ENCODE measurements around the gene IQCB1. TPM values are rescaled to one million over a fixed set of nuclear protein-coding genes. Genes with fewer than 3 reads are reported as not detected.
"Not testable (repeated sequence)": the region's sequence is repeated elsewhere in the genome, so short reads cannot be mapped to it uniquely, and the experiment has no call there.

Gene IQCB1
- total RNA-seq, 1 donor: 15.9 TPM

DNA sequence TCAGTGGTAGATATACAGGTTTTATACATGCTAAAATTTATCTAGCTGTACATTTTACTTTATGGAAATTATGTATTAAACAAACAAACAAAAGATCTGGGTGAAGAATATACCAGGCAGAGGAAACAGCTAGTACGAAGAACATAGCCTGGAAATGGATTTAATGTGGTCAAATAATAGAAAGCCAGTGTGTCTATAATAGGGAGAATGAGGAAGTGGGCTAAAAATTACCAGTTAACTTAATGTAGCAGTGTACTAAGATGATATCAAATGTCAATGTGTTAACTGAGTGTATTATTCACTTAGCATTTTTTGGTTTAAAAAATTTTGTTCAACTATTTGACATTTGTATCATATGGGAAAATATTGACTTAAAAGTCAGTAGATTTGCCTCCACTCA lies 36.6 kb upstream of the IQCB1 start:
- no peaks in the 10 kb centered on the region for H3K4me1 ChIP-seq (ENCODE audit: insufficient read depth, low read length)
- no peaks in the 10 kb centered on the region for H3K79me2 ChIP-seq (ENCODE audit: insufficient read depth, low read length)
- no peaks in the 10 kb centered on the region for H3K36me3 ChIP-seq (ENCODE audit: insufficient read depth, low read length)
- no peaks in the 10 kb centered on the region for H3K9me3 ChIP-seq (ENCODE audit: low read depth, low read length)
- H2AFZ ChIP-seq (ENCODE audit: low read length): no peak overlapping the region
- no peaks in the 10 kb centered on the region for H3K27me3 ChIP-seq (ENCODE audit: insufficient read depth, low read length)
- no peak for DNase-seq (ENCODE audit: insufficient read length, low spot score, missing footprints)
- TF ChIP-seq, protein P1, sequence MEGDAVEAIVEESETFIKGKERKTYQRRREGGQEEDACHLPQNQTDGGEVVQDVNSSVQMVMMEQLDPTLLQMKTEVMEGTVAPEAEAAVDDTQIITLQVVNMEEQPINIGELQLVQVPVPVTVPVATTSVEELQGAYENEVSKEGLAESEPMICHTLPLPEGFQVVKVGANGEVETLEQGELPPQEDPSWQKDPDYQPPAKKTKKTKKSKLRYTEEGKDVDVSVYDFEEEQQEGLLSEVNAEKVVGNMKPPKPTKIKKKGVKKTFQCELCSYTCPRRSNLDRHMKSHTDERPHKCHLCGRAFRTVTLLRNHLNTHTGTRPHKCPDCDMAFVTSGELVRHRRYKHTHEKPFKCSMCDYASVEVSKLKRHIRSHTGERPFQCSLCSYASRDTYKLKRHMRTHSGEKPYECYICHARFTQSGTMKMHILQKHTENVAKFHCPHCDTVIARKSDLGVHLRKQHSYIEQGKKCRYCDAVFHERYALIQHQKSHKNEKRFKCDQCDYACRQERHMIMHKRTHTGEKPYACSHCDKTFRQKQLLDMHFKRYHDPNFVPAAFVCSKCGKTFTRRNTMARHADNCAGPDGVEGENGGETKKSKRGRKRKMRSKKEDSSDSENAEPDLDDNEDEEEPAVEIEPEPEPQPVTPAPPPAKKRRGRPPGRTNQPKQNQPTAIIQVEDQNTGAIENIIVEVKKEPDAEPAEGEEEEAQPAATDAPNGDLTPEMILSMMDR (IDR thresholded peaks at IDR 0.05; ENCODE audit: extremely low read depth, low read depth, low read length): no peak
- H3K4me3 ChIP-seq (ENCODE audit: insufficient read depth, low read length): no peak overlapping the region
- no peak overlapping the region for H3K4me2 ChIP-seq (ENCODE audit: insufficient read depth, low read length)
- H4K20me1 ChIP-seq (ENCODE audit: insufficient read depth, low read length): no peaks in the 10 kb centered on the region
- no peak overlapping the region for H3K27ac ChIP-seq (ENCODE audit: low read depth, low read length)

DNA sequence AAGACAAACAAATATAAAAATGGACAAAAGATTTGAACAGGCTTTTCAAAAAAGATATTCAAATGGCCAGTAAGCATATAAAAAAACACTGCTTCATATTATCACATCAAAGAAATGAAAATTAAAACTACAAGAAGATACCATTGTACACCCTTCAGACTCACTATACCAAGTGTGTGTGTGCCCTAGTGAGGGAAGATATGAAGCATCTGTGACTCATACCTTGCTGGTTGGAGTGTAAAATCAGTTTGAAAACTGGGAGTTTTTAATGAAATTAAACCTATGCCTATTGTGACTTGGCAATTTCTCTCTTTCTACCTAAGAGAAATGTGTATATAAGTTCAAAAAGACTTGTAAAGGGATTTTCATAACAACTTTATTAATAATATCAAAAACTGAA lies 35.9 kb upstream of the IQCB1 start:
- Histone ChIP-seq H3K79me2 (ENCODE audit: insufficient read depth, low read length) (no peaks in the 10 kb centered on the region), H2AFZ (ENCODE audit: low read length) (no peak overlapping the region), H3K9me3 (ENCODE audit: low read depth, low read length) (no peaks in the 10 kb centered on the region), H3K27me3 (ENCODE audit: insufficient read depth, low read length) (no peaks in the 10 kb centered on the region), H3K4me2 (ENCODE audit: insufficient read depth, low read length) (no peak overlapping the region), H3K4me3 (ENCODE audit: insufficient read depth, low read length) (no peak overlapping the region), H3K27ac (ENCODE audit: low read depth, low read length) (no peak overlapping the region), H3K36me3 (ENCODE audit: insufficient read depth, low read length) (no peaks in the 10 kb centered on the region), H4K20me1 (ENCODE audit: insufficient read depth, low read length) (no peaks in the 10 kb centered on the region), H3K4me1 (ENCODE audit: insufficient read depth, low read length) (no peaks in the 10 kb centered on the region)
- TF ChIP-seq, protein P1 (IDR thresholded peaks at IDR 0.05; ENCODE audit: extremely low read depth, low read depth, low read length): no peak
- no peak for DNase-seq (ENCODE audit: insufficient read length, low spot score, missing footprints)

DNA sequence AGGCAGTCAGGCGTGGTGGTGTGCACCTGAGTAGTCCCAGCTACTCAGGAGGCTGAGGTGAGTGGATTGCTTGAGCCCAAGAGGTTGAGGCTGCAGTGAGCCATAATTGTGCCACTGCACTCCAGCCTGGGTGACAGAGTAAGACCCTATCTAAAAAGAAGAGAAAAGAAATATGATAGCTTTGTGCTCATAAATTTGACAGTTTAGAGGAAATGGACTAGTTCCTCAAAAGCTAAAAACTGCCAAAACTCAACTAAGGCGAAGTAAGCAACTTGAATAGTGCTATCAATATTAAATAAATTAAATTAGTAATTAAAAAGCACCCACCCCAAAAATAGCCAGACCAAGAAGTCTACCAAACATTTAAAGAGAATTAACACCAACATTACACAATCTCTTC lies 34.9 kb upstream of the IQCB1 start:
- no peak overlapping the region for H3K4me2 ChIP-seq (ENCODE audit: insufficient read depth, low read length)
- H3K27ac ChIP-seq (ENCODE audit: low read depth, low read length): no peak overlapping the region
- TF ChIP-seq, protein P1 (IDR thresholded peaks at IDR 0.05; ENCODE audit: extremely low read depth, low read depth, low read length): no peak
- no peaks in the 10 kb centered on the region for H3K9me3 ChIP-seq (ENCODE audit: low read depth, low read length)
- H3K4me3 ChIP-seq (ENCODE audit: insufficient read depth, low read length): no peak overlapping the region
- H3K36me3 ChIP-seq (ENCODE audit: insufficient read depth, low read length): no peaks in the 10 kb centered on the region
- H3K4me1 ChIP-seq (ENCODE audit: insufficient read depth, low read length): no peaks in the 10 kb centered on the region
- H3K27me3 ChIP-seq (ENCODE audit: insufficient read depth, low read length): no peaks in the 10 kb centered on the region
- H4K20me1 ChIP-seq (ENCODE audit: insufficient read depth, low read length): no peaks in the 10 kb centered on the region
- no peak overlapping the region for H2AFZ ChIP-seq (ENCODE audit: low read length)
- no peak for DNase-seq (ENCODE audit: insufficient read length, low spot score, missing footprints)
- no peaks in the 10 kb centered on the region for H3K79me2 ChIP-seq (ENCODE audit: insufficient read depth, low read length)

DNA sequence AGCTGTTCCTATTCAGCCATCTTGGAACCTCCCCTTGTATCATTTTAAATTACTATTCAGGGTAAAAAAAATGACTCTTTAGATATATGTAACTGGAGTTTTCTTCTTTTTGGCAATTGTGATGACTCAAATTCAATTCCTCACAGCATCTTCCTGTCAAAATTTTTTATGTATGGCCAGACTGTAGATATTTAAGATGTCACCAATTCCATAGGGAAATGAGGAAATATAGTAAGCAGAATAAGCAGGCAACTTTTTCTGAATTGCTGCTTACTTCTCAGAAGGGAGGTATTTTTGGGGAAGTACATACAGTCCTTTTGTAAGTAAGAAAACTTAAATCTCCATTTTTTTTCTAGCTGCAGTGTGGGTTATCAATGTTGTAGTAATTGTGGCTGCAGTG lies 28.9 kb upstream of the IQCB1 start:
- no peak overlapping the region for H3K4me2 ChIP-seq (ENCODE audit: insufficient read depth, low read length)
- H3K4me3 ChIP-seq (ENCODE audit: insufficient read depth, low read length): no peak overlapping the region
- DNase-seq (ENCODE audit: insufficient read length, low spot score, missing footprints): no peak
- no peaks in the 10 kb centered on the region for H3K4me1 ChIP-seq (ENCODE audit: insufficient read depth, low read length)
- no peaks in the 10 kb centered on the region for H3K27me3 ChIP-seq (ENCODE audit: insufficient read depth, low read length)
- no peaks in the 10 kb centered on the region for H3K9me3 ChIP-seq (ENCODE audit: low read depth, low read length)
- TF ChIP-seq, protein P1 (IDR thresholded peaks at IDR 0.05; ENCODE audit: extremely low read depth, low read depth, low read length): no peak
- no peak overlapping the region for H2AFZ ChIP-seq (ENCODE audit: low read length)
- H4K20me1 ChIP-seq (ENCODE audit: insufficient read depth, low read length): no peaks in the 10 kb centered on the region
- no peaks in the 10 kb centered on the region for H3K79me2 ChIP-seq (ENCODE audit: insufficient read depth, low read length)
- no peak overlapping the region for H3K27ac ChIP-seq (ENCODE audit: low read depth, low read length)
- no peaks in the 10 kb centered on the region for H3K36me3 ChIP-seq (ENCODE audit: insufficient read depth, low read length)

DNA sequence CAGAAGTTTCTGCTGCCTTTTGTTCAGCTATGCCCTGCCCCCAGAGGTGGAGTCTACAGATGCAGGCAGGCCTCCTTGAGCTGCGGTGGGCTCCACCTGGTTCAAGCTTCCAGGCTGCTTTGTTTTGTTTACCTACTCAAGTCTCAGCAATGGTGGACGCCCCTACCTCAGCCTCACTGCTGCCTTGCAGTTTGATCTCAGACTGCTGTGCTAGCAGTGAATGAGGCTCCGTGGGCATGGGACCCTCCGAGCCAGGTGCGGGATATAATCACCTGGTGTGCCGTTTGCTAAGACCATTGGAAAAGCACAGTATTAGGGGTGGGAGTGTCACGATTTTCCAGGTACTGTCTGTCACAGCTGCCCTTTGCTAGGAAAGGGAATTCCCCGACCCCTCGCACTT lies 28.4 kb upstream of the IQCB1 start:
- H3K4me2 ChIP-seq (ENCODE audit: insufficient read depth, low read length); DNase-seq (ENCODE audit: insufficient read length, low spot score, missing footprints); H3K36me3 ChIP-seq (ENCODE audit: insufficient read depth, low read length); H3K79me2 ChIP-seq (ENCODE audit: insufficient read depth, low read length); H3K27ac ChIP-seq (ENCODE audit: low read depth, low read length); H4K20me1 ChIP-seq (ENCODE audit: insufficient read depth, low read length); H3K4me1 ChIP-seq (ENCODE audit: insufficient read depth, low read length); H3K9me3 ChIP-seq (ENCODE audit: low read depth, low read length); H2AFZ ChIP-seq (ENCODE audit: low read length); H3K27me3 ChIP-seq (ENCODE audit: insufficient read depth, low read length); H3K4me3 ChIP-seq (ENCODE audit: insufficient read depth, low read length): not testable (repeated sequence)

DNA sequence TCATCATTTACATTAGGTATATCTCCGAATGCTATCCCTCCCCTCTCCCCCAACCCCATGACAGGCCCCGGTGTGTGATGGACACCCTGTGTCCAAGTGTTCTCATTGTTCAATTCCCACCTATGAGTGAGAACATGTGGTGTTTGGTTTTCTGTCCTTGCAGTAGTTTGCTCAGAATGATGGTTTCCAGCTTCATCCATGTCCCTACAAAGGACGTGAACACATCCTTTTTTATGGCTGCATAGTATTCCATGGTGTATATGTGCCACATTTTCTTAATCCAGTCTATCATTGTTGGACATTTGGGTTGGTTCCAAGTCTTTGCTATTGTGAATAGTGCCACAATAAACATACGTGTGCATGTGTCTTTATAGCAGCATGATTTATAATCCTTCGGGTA lies 22.9 kb upstream of the IQCB1 start:
- not testable (repeated sequence) for H3K27me3 ChIP-seq (ENCODE audit: insufficient read depth, low read length); H2AFZ ChIP-seq (ENCODE audit: low read length); H3K4me3 ChIP-seq (ENCODE audit: insufficient read depth, low read length); H3K79me2 ChIP-seq (ENCODE audit: insufficient read depth, low read length); H3K4me1 ChIP-seq (ENCODE audit: insufficient read depth, low read length); H3K27ac ChIP-seq (ENCODE audit: low read depth, low read length); H3K36me3 ChIP-seq (ENCODE audit: insufficient read depth, low read length); DNase-seq (ENCODE audit: insufficient read length, low spot score, missing footprints); H4K20me1 ChIP-seq (ENCODE audit: insufficient read depth, low read length); H3K4me2 ChIP-seq (ENCODE audit: insufficient read depth, low read length); H3K9me3 ChIP-seq (ENCODE audit: low read depth, low read length)

Data from osteoblast (primary cell).